Activated naive CD4-positive, alpha-beta T cell treated with Interleukin-2 at 50 U/mL for 16 hours (primary cell): ENCODE data around the gene TMEM178B.

Source experiments
- DNase-seq: peaks from one replicate; pipeline ENCODE4 v3.0.0-alpha.2; 2020

TMEM178B gene

DNA sequence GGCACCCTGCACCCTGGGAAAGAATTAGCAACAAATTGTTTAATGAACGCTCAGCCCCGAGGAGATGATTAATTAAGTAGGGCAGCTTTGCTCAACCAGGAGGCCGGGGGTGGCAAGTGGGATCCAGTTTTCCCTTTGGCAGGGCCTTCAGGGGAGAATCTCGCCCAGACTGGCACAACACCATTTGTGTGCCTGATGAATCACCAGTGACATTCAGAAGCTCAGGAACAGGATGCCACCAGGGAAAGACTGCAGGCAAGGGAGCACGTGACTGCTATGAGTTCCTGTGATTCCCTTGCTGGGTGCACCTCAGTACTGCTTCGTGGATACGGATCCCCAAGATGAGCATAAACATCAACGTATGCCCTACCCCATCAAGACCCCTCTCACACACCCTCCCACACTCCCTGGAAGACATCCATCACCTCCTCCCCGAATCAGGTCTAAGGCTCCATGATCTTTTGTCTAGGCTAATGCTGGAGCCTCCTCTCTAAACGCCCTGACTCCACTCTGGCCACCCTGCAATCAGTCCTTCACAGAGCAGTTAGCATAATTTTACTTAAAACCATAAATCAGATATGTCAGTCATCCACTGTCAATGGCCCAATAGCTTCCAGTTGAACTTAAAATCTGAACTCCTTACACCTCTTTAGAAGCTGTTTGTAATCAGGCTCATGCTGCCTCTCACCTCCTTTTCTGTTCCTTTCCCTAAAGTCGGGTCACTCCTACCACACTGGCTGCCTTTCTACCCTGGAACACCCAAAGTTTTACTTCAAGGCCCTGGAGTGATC is 368.2 kb downstream of the TMEM178B start:
- no peak for DNase-seq

DNA sequence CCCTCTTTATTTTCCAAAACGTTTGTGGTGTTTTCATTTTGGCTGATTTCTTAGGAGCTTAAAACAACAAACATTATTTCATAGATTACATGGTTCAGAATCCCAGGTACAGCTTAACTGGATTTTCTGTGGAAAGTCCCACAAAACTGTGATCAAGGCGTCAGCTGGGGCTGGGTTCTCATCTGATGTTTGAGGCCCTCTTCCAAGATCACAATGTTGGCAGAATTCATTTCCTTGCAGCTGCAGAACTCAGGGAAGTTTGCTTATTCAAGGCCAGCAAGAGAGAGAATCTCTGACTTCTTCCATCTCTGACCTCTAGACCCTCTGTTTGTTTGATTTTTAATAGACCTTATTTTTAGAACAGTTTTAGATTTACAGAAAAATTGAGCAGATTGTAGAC is 368.9 kb downstream of the TMEM178B start:
- no peak for DNase-seq

DNA sequence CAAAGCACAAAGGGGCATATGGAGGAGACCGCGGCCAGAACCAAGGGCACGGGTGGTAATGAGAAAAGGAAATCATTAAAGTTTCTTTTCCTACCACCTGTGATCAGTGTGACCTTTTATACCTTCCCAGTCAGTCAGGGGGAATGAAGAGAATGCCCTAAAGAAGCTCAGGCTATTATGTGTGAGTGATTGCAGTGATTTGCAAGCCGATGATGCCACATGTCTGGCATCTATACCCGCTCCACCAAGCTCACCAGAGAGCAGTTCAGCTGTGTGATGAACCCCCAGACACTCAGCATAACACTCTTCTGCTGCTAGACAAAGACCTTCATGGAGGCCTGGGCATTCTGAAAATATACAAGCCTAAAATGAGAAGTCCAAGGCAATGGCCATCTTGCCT is 371.1 kb downstream of the TMEM178B start:
- DNase-seq: no peak

DNA sequence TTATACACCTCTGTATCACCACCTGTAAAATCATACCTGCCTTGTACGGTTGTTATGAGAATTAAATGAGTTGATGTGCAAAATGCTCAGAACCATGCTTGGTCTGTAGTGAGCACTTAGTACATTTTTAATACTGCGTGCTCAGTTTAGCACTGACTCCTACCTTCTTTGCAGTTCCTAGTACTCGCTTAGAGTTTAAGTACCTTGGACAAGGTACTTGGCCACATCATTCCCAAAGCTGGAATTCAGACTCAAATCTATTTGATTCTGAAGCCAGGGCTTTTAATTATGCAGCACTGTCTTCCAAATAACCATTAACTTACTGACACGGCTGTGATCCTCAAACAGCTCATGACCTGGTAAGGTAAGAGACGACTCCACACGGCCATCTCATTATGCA is 377.4 kb downstream of the TMEM178B start:
- no peak for DNase-seq

DNA sequence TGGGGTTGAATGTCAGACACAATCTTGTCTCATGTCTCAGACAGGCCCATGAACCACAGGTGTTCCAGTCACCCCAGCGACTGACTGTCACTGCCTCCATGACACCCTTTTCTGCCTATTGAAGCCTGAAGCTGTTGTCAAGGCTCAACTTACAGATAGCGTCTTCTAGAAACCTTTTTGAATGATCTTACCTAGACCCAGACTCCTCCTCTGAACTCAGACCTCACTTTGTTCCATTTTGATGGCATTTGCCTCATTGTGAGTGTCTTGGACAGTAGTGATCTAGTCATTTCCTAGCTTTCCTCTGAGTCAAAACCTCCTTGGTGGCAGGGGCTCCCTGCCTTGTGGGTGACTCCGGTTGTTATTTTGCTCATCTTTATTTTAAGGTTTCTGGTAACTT is 379.0 kb downstream of the TMEM178B start:
- no peak for DNase-seq

DNA sequence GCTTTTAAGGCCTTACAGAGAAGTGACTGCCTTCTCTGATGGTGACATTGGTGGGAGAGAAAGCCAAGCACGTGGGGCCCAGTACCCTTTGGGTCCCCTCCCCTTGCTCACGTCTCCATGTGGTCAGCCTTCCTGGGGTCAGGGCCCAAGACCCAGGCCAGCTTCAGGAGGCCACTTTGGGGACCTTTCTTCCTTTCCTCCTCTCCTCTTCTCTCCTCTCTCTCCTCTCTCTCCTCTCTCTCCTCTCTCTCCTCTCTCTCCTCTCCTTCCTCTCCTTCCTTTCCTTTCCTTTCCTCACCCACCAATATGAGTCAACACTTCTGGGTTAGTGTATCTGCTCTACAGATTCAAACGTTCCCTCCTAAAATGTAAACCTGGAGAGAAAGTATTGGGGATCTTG is 380.5 kb downstream of the TMEM178B start:
- DNase-seq: no peak

DNA sequence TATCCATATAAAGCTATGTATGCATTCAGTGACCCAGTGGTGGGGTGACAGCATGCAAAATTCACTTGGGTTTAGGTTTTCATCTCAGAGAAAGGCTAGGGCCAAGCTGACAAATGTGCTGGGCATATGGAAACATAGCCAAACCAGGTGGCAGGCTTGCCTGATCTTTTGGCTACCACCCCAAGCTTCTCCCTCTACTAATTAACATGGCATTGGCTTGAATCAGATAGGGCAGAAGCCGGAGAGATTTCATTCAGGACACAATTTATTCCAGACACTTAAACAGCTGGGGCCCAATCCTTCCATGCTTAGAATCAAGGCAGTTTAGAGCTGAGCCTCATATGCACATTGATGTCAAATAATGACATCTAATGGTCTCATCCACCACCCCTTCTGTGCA is 381.9 kb downstream of the TMEM178B start:
- no peak for DNase-seq

DNA sequence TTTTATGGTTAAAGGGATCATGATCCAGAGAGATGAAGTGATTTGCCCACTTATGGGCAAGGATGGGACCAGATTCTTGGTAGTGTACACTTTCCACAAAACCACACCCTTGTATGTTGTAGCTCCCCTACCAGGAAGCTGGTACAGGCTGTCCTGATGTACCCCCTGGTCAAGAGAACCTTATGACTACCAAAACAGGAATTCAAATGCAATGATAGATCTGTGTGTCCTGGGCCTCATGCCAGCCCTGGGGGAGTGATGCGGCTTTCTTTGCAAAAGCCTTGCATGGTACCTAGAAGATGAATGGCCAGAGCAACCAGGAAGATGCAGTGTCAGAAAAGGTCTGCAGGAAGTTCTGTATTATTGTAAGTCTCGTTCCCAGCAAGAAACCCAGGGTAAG is 382.4 kb downstream of the TMEM178B start:
- no peak for DNase-seq

DNA sequence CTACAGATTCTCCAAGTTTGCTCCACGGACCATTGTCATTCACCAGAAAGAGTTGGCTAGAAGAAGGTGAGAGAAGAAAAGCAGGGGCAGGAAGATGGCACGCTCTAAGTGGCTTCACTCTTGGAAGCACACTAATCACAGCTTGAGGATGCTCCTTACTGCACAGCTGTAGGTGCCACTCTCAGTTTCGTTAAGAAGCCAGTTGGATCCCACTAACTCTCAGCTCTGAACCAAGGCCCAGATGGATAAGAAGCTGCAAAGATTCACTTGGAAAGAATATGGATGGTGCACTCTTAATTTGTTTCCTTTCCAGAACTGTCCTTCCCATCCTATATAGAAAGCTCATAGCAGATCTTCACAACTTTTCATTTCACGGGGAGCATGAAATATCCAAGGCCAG is 382.8 kb downstream of the TMEM178B start:
- no peak for DNase-seq

DNA sequence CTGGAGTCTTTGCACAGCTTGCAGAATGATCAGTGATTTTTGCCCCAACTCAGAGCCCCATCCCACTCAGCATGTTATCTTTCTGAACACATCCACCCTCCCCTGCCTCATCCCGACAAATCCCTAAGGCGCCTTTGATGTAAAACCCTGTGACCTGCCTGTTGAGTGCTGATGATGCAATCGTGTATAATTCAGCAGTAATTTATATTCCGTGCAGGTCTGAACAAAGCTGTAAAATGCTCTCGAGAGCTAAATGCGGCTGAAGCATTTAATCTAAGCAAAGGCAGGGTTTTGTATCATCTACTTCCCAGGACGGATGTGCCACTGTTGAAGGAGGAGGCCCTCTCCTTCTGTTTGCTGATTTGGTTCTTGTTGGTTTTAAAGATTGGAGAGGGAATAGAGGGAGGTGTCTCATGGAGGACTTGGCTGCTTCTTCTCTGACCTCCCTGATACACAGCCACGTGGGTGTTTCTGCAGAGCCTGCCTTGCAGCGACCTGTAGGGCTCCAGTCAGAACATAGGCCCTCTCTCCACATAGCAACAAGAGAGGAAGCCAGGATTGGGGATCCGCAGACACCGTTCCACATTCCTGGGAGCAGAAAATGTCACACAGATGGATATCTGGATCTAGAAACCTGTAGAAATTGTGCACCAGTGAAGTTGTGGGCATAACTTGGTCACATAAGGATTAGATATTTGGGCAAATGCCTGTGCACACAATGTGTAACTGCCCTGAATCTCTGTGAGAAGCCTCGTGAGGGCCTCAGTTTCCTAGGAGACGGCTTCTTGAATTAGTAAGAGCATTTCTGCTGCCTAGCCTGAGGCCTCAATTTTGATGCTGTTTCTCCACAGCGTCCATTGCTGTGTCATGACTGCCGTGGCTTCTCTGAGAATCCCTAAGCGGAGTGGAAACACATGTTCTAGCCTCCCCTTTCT is 387.2 kb downstream of the TMEM178B start:
- no peak for DNase-seq

DNA sequence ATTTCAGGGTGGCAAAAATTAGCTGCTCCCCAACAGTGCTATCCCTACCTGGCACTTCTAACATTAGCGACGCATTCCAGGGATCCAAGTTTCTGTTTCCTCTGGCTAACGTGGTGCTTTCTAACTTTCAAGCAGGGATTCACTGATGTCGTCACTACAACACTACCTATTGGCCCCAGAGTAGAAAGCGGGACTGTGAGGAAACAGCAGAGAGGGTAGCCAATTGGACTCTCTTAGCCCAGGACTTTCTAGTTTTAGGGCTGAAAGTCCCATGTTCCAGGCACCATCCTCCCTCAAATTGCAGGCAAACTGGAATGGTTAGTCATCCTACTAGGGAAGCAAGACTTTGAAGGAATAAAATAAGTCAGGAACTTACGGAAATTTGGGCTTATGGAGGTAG is 388.1 kb downstream of the TMEM178B start:
- DNase-seq: no peak

DNA sequence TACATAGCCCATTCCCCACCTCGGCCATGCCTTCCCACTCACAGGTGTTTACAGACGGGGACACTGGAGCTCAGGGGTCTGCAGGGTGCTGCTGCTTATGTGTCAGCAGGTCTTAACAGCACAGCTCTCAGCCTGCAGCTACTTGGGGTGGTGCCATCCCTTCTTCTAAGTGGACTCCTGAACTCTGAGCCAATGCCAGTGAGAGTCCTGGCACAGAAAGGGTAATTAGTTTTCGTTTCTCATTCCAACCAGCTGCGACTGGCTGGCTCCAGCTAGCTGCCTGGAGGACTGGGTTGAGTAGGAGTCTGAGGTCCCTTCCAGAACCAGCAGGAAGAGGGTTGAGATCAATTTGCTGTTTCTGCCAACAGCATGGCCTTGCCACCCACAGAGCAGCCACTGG is 389.1 kb downstream of the TMEM178B start:
- no peak for DNase-seq

DNA sequence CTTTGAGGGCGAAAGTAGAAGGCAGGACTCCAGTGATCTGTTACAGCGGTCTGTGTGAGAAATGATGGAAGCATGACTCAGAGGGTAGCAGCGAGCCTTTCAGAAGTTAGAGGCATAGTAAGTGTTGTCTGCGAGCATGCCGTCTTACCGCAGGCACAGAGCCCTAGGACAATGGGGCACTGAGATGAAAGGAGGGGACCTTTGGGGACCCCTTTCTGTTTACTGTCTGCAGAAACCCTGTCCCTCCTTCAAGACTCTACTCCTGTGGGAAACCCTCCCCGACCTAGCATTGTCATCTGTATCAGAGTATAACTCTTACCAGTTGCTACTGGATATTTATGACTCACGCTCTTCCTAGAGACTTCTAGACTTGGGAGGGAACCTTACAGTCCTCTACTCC is 390.1 kb downstream of the TMEM178B start:
- DNase-seq: no peak

DNA sequence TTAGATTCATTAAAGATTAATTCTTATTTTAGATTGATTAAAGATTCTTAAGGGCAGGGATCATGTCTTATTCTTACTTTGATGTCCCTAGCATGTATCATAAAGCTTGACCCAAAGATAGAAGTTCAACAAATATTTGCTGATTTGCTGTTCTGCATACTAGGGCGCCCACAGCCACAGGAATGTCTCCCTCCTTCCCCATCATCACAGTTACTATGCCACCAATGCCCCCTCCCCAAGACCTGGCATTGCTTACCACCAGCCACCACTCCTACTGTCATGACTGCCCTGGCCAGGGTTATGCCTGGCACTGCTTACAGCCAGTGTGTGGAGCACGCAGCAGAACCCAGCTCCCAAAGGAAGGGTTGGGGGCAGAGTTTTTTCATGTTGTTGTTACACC is 390.7 kb downstream of the TMEM178B start:
- no peak for DNase-seq

DNA sequence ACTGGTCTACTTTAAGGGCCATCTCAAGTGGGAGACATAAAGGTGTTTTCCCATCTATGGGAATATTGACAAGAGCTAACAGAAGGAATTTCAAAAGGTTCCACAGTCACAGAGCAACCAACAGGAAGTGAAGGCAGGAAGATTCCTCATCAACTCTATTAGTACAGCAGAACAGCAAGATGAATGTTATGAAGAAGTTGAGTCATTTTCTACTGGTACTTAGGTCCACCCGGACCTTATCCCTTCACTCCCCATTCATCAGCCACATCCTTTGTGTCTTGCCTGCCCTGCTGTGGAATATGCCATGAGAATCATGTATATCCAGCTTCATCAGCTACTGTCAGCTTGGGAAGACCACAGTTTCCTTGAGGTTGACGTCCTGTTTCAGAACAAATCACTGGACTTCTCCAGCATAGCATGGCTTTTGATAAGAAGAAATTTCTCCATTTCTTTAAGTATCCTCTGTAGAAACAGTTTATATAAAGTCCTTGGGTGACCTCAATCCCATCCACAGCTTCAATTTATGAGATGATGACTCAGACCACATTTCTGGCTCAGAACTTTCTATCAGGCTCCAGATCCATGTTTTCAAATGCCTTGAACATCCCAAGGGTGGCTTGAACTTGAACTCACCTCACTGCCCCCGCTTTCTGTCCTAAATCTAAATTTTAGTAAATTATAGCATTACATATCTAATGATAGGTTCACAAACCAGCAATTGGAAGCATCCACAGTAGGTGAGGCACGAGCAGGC is 392.5 kb downstream of the TMEM178B start:
- no peak for DNase-seq

DNA sequence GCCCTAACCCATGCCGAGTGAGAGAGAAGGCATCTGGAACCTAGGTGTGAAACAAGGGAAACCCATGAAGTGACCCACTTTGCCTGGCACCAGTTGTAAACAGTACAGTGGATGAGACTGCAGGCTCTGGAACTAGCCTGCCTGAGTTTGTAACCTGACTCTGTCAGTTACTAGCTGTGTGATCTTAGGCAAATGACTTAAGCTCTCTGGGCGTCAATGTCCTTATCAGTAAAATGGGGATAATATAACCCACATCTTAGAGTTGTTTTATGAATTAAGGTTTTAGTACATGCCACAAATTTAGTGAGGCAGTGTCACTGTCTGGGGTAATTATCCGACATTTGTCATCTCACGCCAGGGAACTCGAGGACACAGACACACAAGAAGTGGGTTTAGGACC is 394.5 kb downstream of the TMEM178B start:
- DNase-seq: no peak

DNA sequence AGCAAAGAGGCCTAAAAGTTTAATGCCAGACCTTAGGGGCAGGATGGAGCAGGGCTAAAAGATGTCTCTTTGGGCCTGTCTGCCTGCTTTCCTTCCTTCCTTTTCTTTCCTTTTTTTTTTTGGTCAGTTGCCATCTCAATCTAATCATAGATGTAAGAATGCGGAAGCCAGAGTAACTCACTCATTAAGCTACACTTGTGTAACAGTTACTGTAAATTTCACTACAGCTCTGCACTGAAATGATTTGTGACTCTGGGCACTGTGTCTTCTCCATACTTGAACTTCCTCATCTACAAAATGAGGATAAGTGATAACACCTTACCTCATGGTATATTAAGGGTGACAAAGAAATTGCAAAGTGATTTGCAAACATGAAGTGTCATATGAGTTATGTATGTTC is 401.8 kb downstream of the TMEM178B start:
- DNase-seq: no peak

DNA sequence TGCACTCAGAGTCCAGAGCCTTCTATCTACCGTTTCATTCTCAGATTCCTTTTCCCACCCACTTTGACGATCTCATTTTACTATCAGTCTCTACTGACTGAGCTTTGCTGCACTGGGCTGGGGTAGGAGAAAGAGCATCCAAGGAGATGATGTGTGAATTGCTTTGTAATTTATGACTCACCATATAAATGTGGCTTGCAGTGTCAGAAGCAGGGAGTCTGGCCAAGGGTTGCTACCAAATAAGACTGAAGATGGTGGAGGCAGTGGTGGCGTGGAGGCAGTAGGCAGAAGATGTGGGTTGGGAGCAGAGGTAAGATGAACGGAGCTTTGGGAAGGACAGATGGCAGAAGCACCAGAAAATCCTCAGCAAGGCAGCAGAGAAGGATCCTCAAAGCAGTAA is 404.0 kb downstream of the TMEM178B start:
- DNase-seq: no peak

DNA sequence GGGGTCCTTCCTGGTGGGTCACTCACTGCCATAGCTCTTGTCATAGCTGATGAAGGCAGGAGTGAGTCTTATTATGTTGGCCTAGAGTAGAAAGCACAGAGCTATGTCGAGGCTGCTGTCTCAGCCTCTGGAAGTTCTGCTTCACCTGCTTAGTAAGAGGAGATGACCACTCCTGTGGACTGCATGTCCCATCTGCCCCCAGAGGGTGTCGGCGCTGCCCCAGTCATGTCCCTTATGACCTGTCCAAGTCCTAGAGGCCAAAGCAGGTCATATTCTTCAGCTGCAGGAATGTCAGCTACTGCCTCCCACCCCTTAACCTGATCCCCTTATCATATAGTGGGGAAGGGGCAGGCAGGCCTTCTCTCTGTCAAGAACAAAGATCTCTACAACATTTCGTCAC is 405.0 kb downstream of the TMEM178B start:
- no peak for DNase-seq

DNA sequence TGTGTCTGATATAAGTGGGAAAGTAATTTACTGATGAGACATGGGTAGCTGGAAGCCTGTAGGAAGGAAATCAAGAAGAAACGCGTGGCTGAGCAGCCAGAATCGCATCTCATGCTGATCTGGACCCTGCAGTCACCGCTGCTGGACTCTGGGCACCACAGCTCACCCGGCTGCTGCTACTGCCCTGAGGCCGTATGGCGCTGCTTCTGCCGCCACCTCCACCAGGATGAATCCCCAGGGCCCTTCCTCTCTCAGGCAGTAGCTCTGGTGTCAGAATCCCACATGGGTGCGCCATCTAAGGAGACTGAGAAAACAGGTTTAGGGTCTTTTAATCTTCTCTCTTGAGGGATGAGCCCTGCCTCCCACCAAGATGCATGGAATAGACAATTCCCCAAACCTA is 407.1 kb downstream of the TMEM178B start:
- DNase-seq: no peak

DNA sequence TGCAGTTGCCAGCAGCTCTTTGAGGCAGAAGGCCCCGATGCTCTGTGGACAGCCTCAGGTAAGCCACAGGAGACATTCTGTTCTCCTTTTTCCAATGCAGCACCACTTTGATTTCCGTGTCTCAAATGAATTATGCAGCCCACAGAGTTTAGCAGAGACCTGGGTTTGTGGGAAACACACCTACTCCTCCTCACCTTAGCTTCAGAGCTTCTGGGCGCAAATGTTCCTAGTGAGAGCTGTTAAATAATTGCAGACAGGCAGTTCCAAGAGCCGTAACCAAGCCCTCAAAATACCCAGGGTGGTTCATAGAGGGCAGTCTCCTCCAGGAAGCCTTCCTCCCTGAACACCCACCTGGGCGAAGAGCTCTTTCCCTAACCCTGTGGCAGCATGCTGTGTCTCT is 408.1 kb downstream of the TMEM178B start:
- DNase-seq: no peak

DNA sequence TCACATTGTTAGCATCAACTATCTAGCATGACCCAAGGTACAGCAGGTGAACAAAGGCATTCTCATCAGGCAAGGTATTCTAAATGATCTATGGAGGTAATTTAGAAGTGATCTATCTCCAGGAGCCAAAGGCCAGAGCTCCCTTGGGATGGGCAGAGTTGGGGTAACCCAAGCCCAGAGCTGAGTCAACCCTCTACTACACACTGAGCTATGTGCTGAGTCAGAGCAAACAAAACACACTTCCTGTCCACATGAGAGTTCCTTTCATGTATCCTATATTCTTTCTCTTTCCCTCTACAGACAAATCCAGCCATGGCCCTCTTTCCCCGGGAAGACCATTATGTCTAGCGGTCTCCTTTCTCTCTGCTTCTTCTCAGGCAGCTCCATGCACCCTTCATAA is 409.2 kb downstream of the TMEM178B start:
- no peak for DNase-seq

DNA sequence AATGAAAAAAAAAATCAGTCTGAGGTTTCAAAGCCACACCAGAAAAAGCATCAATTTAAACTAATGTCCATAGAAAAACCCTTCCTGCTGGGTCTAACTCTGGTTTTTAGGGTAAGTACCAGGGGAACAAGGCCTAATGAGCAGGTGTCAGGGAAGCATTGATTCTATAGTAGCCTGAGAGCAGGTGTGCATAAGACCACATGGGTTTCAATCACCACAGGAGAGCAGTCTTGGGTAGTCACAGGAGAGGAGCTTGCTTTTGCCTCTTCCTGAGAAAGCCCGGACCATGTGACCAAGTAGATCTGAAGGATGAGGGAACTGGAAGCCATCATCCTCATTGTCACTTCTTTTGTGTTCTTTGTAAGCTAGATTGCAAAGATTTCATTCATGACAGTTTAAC is 411.0 kb downstream of the TMEM178B start:
- no peak for DNase-seq

DNA sequence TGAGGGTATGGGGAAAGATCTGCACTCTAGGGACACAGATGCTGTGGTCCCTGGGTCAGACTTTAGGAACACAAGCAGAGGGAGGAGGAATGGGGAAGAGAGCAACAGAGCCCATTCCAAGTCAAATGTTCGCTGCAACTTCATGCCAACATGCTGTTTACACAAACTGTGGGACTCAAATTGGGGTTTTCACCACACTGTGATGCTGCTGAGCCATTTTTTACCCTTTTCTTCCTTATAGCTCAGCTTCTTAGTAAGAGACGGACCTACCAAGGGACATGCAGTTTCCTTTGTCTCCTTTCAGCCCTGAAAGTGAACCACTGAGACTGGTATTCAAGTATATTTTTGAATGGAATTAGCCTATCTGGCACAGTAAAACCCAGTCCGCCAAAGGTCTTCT is 413.1 kb downstream of the TMEM178B start:
- DNase-seq: no peak
